GM21367 (cell line): Measurements from ENCODE around the gene PSG6.
"Not testable (repeated sequence)": the region's sequence is repeated elsewhere in the genome, so short reads cannot be mapped to it uniquely, and the experiment has no call there.

ENCODE experiments used
- ATAC-seq: cut with Tn5 transposase; IDR thresholded peaks from one replicate; pipeline ENCODE4 v1.9.1; 2021; ENCODE audit not compliant: unreplicated experiment

Gene PSG6

GRCh38 chr19:42853231-42853630 lies 64.5 kb downstream of the PSG6 start:
- ATAC-seq = not testable (repeated sequence)

- ATAC-seq = not testable (repeated sequence)
Measured at GRCh38 chr19:42852821-42853220, 64.9 kb downstream of the PSG6 start.
